Right kidney (tissue), 1 donor: ENCODE data around the gene PACSIN1.
A peak's percentile ranks its signal among the peaks of the same experiment; 100 is the strongest.

Experiments used
- DNase-seq: peaks from one replicate; pipeline ENCODE4 v3.0.0-alpha.2; 2016

Gene PACSIN1

DNA sequence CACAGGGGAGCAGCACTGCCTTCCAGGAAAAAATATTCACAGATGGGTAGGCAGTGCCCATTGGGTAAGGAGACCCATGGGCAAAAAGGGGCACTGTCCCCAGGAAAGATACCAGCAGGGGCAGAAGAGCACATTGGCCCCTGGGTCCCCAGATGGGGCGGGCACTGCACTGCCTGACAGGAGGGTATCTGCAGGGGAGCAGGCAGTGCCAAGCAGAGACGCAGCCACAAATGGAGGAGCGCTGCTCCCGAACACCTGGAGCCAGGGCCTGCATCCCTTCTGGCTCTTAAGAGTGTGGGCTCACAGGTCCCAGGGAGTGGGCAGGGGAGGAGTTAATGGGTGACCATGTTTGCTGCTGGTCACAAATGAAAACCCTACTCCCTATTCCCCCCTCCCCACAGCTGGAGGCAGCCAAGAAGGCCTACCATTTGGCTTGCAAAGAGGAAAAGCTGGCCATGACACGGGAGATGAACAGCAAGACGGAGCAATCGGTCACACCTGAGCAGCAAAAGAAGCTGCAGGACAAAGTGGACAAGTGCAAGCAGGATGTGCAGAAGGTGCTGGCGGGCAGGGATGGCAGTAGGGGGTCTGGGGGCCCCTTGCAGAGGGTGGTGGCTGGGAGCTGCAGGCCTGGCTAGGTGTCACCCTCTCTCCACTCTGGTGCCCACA is 63.3 kb downstream of the PACSIN1 start:
- no peak for DNase-seq

DNA sequence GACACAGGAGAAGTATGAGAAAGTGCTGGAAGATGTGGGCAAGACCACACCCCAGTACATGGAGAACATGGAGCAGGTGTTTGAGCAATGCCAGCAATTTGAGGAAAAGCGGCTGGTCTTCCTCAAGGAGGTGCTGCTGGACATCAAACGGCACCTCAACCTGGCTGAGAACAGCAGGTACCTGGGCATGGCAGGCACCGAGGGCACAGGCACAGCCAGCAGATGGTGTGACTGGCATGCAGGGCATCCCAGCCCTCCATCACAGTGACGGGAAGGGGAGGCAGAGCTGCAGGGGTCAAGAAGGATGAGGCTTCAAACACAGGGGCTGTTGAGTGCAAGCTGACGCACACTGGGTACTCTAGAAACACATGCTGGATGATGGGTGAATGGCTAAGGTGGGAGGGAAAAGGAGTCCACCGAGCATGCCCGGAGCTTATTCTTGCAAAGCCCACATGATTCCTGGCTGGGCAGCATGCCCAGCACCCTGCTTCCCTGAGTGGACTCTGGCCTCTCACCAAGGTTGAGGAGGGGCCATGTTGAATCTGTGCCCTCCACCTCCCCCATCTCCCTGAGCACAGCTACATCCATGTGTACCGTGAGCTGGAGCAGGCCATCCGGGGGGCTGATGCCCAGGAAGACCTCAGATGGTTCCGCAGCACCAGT is 63.9 kb downstream of the PACSIN1 start:
- DNase-seq: no peak

DNA sequence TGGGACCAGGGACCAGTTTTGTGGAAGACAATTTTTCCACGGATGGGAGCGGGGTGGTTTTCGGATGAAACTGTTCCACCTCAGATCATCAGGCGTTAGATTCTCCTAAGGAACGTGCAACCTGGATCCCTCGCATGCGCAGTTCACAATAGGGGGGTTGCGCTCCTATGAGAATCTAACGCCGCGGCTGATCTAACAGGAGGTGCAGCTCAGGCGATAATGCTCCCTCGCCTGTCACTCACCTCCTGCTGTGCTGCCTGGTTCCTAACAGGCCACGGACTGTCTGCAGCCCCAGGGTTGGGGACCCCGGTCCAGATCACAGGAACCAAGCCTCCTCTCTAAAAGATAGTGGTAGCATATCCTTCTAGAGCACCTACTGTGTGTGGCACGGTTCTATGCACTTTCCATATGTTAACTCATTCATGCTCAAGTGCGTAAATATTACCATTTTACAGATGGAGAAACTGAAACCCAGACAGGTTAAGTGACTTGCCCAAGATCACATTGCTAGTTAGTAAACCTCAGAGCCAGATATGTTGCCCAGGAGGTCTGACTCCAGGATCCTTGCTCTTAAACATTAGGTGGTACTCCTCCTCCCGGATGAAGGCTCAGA is 65.0 kb downstream of the PACSIN1 start:
- no peak for DNase-seq

DNA sequence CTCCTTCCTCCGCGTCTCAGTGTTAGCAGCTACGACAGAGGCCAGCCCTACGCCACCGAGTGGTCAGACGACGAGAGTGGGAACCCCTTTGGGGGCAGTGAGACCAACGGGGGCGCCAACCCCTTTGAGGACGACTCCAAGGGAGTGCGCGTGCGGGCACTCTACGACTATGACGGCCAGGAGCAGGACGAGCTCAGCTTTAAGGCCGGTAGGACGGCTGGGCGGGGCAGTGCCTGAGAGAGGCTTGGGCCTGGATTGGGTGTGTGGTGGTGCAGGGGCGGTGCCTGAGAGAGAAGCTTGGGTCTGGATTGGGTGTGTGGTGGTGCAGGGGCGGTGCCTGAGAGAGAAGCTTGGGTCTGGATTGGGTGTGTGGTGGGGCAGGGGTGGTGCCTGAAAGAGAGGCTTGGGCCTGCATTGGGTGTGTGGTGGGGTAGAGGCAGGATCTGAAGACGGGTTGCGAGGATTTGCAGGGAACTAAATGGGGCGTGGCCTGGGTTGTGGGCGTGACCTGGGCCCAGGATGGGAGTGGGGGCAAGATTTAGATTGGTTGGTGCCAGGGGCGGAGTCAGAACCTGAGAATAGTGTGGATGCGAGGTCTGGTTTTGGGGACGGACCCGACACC is 65.8 kb downstream of the PACSIN1 start:
- peak; percentile 78 for DNase-seq

DNA sequence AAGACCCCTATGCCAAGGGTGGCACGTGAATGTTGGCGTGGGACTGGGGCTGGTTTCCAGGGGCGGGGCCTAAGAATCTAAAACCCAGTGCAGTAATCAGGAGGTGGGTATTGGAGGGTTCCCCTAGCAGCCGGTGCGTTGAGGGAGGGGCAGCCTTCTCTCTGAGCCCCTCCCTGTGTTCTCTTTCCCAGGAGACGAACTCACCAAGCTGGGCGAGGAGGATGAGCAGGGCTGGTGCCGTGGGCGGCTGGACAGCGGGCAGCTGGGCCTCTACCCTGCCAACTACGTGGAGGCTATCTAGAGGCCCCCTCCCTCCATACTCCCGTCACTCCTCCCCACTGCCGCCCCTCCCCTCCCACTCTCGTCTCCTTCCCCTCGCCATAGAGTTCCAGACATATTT is 66.4 kb downstream of the PACSIN1 start:
- DNase-seq: no peak

DNA sequence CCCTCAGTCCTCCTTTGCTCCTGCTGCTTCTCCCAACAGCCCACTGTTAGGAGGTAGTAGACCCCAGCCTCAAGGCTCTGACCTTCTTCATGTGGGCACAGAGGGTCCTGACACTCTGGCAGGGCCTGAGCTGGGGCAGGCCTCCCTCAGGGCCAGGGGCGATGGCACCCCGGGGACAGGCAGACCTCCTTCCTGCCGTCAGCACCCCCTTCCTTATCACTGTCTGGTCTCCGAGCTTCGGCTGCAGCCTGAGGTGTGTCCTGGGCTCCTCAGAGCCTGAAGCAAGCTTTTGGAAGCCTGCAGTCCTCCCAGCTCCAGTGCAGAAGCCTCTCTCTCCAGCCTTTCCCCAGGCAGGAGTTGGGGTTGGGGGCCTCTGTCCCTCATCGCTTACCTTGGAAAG is 68.3 kb downstream of the PACSIN1 start:
- DNase-seq: no peak

DNA sequence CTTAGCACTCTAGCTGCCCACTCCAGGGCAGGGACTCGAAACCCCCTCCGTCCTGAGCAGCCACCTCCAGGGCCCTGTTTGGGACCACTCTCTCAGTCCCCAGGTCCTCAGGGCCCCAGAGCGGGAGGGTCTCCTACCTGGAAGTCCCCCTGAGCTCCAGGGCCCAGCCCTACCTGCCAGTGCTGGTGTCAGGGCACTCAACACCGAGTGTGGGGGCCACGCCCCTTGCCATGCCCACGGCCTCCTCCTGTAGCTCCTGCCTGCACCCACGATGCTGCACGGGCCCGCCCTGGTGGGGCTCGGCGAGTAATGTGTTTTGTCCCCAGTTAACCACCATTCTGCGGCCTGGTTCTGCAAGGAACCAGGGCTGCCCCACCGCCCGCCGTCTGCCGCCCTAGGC is 68.8 kb downstream of the PACSIN1 start:
- DNase-seq: no peak

DNA sequence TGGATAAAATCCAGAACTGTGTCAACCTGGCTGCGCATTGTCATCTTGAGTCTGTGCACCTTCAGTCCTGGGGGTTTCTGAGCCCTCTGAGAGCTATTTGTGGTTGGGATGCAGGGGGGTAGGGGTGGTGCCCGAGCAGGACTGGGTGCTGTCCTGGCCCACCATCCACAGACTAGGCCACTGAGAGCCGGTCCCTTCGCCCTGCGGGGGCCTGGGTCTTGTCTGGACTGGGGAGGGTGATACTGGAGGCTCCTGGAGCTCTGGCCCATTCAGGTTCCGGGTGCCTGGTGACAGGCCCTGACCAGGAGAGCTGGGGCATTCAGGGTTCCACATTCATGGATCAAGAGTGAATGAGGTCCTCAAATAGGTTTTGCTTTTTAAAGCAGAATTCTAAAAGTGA is 69.3 kb downstream of the PACSIN1 start:
- DNase-seq: no peak

DNA sequence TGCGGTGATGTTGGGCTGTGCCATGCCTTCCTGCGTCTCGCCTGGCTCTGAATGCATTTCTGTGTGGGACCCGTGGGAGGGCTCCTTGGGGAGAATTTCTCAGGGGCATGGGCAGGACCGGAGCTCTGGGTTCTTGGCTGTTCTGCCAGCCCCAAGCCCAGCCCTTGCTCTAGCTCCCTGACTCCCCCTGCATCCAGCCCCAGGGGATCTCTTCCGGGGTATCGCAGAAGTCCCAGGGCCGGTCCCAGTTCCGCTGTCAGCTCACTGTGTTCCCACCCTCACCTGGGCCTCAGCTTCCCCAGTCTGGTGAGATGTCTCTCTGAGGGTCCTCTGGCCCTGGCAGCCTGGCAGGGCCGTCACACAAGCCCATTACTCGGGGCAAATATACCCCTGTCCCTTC is 69.8 kb downstream of the PACSIN1 start:
- DNase-seq: no peak

DNA sequence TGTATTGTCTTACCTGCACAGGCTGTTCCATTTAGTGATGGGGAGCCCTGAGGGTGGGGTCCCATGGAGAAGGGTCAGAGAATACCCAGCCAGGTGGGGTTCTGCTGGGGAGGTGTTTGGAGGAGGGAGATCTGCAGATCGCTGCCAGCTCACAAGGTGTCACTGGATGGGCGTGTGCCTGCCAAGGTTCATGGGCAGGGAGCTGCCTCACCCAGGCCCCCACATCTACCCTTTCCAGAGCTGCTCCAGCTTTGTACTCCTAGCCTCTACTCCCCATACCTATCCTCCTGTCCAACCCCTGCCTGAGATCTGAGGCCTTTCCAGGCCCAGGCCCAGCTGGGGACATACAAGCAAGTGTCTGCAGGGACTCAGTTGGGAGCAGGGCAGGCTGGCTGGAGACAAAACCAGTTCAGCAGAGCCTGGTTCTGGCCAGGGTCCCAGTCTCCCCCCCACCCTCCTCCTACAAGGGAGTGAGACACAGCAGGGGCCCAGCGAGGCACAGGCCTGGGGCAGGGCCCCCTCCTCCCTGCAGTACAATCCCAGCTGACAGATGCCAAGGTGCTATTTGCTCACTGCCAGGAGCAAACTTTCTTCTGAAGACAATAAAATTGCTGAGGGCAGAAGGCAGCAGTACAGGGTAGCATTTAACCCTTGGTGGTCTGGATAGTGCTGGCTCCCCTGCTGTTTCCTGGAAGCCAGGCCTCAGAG is 70.5 kb downstream of the PACSIN1 start:
- no peak for DNase-seq

DNA sequence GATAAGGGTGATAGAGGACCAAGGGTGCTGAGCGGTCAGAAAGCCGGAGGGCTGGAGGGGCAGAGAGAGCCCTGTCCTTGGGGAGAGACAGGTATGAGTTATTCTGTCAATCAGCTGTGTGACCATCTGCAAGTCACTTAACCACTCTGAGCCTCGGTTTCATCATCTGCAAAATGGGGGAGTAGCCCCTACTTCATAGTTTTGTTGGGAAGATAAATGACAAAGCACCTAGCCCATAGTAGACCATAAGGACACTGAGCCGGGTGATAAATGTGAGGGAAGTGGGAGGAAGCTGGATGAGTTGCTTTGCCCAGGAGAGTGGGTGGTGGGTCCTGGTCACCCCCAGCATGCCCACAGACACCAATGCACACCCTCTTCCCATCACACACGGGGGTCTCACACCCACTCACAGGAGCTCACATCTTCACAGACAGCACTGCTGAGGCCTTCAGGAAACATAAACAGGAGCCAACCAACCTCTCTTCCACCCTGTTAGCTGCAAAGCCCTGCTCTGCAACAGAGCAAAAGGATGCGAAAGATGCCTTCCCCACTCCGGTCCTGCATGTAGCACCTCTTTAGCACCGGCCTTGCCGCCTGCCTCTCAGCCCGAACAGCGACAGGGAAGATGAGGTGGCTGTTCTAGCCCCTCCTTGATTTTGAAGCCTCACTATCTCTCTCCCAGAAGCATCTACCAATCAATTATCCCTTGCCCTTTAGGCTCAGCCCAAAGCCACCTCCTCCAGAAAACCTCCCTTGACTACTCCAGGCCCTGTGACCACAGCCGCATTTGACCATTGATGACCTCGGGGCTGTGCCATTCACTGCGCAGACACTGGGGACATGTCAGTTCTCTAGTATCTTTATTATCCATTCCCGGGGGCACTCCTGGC is 71.3 kb downstream of the PACSIN1 start:
- no peak for DNase-seq

DNA sequence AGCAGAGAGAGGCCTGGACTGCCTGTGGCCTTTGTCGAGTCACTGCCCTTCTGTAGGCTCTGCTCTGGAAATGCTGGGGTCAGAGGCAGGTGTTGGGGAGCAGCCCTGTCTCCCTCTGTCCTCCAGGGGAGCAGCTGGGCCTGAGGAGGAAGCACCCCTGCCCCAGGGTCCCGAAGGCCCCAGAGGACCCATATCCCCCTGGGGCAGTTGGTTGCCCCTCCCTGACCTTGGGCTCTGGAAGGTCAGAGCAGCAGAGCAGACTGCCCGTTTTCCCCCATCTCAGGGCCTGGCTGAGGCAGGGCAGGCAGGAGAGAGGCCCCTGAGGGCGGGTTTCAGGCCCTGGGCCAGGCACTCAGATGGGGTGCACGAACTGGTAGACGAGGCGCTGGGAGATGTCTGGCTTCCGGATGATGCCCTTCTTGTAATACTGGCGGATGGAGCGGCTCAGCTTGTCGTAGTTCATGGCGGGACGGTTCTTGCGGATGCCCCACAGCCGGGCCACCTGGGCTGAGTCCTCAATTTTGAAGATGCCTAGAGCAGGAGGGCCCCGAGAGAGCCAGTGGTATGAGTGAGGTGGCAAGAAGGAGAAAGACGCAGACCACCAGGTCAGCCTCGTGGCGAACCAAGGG is 72.2 kb downstream of the PACSIN1 start:
- DNase-seq: no peak

DNA sequence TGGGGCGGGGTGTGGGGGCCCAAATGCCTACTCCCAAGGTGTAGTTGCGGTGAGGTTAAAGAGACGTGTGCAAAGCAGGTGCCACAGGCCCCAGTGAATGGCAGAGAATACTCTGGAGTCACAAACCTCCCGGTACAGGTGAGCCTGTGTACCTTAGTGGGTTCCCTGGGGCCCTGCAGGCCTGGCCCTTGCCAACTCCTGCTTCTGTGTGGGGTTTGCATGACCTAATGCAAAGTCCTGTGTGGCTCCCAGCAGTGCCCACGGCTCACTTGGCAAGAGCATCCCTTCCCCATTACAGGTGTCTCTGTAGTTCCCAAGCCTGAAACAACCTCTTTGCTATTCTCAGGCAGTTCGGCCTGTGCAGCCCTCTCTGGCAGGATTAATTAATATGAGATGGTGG is 72.7 kb downstream of the PACSIN1 start:
- no peak for DNase-seq

DNA sequence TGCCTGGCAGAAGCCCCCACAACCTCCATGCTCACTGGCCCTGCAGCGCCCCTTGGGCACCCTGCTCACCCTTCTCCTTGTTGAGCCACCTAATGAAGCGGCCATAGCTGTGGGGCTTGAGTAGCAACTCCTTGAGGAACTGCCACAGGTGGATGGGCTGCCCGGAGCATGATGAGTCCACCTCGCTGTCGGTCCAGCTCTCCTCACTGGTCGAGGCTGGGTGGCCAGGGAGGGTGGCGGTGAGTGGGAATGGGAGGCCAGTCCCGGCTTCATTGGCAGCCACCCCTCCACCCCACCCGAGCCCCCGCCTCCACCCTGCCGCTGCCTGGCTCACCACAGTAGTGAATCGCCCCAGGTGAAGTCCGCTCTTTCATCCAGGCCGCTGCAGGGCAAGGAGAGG is 73.3 kb downstream of the PACSIN1 start:
- DNase-seq: no peak

DNA sequence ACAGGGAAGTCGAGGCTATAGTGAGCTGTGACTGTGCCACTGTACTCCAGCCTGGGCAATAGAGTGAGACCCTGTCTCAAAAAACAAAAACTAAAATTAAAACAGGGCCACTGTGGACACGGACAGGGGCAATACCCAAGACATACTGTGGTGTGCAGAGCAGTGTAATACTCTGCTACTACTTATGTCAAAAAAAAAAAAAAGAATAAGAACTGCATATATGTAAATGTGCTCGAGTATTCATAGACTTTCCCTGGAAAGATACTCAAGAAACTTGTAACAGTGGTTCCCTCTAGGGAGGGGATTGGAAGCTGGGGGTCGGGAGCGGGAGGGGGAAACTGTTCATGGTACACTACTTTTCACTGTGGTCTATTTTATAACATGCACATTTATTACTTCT is 74.3 kb downstream of the PACSIN1 start:
- no peak for DNase-seq

DNA sequence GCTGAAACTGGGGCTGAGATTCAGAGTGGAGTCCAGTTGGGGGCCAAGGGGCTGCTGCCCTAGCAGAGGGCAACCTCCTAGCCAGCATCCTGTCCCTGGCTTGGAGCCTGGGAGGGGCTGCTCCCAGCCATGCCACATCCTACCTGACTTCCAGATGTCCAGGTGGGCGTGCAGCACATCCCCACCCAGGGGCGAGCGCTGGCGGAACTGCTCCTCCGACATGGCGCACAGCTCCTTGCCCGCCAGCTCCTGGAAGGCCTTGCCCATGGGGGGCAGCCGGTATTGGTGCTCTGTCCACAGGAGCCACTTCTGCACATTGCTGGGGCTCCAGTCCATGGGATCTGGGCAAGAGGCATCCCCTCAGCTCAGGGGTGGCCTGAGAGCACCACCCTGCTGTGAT is 75.0 kb downstream of the PACSIN1 start:
- DNase-seq: no peak

DNA sequence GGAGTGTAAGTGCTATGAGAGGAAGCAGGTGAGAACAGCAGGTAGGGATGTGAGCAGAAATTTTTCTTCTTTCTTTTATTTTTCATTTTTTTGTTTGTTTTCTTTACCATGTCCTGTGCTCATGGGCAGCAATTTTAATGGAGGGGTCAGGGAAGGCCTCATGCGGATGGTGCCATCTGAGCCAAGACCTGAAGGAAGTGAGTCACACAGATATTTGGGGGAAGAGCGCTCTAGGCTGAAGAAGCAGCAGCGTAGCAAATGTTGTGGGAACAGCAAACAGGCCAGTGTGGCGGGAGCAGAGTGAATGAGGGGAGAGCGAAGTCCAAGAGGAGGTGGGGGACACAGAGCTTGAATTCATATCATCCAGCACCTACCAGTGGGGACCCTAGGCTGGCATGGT is 77.5 kb downstream of the PACSIN1 start:
- DNase-seq: no peak

DNA sequence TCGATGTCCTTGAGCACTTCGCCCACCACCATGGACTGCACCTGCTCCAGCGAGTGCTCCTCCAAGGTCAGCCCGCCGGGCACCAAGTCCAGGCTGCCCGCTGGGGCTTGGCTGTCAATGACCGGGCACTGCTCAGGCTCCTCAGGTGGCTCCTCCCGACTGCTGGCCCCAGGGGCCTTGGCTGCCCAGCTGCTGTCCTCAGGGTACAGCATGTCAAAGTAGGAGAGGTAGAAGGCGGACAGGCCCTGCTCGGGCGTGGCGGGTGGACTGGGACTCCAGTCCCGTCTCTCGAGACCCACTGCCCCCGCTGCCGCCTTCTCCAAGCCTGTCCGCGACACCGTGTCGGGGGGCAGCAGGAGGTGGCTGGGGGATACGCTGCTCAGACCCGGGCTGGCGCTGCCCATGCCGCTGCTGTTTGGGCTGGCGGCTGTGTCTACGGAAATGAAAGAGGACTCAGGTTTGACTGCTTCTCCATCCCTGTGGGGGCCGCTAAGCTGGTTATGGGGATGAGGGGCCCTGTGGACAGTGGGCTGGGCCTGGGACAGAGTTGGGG is 78.3 kb downstream of the PACSIN1 start:
- no peak for DNase-seq

DNA sequence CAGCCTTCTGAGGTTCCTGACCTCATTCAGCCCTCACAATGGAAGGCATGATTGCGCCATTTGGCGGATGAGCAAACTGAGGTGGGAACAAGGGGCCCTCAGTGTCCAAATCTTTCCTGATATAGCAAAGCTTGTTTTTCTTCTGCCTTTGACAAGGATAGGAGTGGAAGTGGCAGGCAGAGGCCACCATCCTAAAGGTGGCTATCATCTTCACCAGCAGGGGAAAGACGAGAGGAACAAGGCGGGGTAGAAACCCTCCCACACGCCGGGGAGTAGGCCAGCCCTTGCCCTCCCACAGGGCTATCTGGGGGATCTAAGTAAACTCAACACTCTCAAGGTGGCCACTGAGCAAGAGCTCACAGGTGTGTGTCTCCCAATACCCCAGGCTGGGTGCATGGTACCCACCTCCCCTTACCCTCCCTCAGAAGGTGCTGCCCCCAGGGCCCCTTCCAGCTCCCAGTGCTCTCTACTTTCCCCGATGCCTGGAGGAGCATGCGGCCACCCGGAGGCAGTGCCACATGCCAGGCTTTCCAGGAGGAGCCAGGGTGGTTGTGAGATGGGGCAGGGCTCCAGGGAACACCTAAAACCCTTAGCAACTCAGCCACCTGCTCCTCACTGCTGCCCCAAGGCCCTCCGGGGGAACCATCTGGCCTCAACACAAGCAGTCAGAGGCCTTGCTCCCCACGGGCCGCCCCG is 79.0 kb downstream of the PACSIN1 start:
- peak; percentile 48 for DNase-seq

DNA sequence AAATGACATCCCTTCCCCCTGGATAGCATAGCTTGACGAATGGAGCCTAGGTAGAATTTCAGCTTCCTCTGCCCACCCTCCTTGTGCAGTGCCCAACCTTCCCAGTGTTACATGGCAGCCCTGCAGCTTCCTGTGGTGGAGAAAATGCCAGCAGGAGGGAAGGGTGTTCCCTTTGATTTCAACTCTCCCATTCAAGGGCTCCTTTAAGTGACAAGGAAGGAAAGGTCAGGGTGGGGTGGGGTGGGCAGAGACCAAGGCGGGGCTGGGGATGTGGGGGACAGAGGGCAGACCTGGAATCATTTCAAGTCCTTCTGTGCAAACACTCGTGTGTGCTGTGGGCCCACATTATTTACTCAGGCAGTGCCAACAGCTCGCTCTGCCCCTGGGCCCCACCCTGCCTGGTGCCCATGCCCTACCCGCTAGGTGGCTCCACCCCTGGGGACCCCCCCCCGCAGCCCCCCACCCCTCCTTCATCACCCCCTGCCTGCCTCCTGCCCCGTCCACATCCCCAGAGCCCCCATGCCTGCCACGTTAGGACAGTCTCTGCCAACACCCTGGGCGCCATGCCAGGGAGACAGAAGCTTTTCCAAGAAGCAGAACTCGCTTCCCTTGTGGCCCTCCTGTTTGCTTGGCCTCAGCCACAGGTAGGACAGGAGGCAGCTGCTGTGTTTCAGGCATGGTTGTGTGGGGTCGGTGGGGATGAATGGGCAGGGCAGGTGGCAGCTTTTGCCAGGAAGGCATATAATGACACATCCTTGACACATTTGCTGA is 80.9 kb downstream of the PACSIN1 start:
- no peak for DNase-seq
